Progenitor cell of endocrine pancreas (in vitro differentiated cells): Measurements from ENCODE around the gene PTRHD1. TPM values are rescaled to one million over a fixed set of nuclear protein-coding genes. Genes with fewer than 3 reads are reported as not detected.

Source experiments
- DNase-seq: peaks from one replicate; pipeline ENCODE4 v3.0.0; 2021; ENCODE audit warnings: low spot score; ENCODE audit not compliant: unreplicated experiment
- H3K27ac Mint-ChIP-seq: 2 replicates; pipeline ENCODE4 v1.8.0; 2021; ENCODE audit warnings: mild to moderate bottlenecking, moderate library complexity, mixed read lengths
- H3K27me3 Mint-ChIP-seq: 2 replicates; pipeline ENCODE4 v1.8.0; 2021; ENCODE audit warnings: mixed read lengths
- H3K36me3 Mint-ChIP-seq: 2 replicates; pipeline ENCODE4 v1.8.0; 2022; ENCODE audit warnings: mixed read lengths; ENCODE audit not compliant: insufficient read depth
- H3K4me1 Mint-ChIP-seq: 2 replicates; pipeline ENCODE4 v1.8.0; 2021; ENCODE audit warnings: low read depth, mixed read lengths
- H3K4me3 Mint-ChIP-seq: 2 replicates; pipeline ENCODE4 v1.8.0; 2021; ENCODE audit warnings: low read depth, mild to moderate bottlenecking, moderate library complexity, mixed read lengths
- H3K9me3 Mint-ChIP-seq: 2 replicates; pipeline ENCODE4 v1.8.0; 2021; ENCODE audit warnings: low read depth, mixed read lengths
- total RNA-seq: library from RNA; stranded (reverse); gene quantifications from 2 replicates; pipeline ENCODE4 v1.2.1, GENCODE V29; 2021
- TF ChIP-seq, protein P1 (sequence below): fragments of 200-600 bp; sonication (generic); IDR thresholded peaks from one replicate; pipeline ENCODE4 v1.5.0; 2021; ENCODE audit warnings: antibody characterized with exemption, mild to moderate bottlenecking; ENCODE audit not compliant: unreplicated experiment

PTRHD1 gene
- total RNA-seq, 1 donor from 2014 or later = 21.3 TPM

DNA sequence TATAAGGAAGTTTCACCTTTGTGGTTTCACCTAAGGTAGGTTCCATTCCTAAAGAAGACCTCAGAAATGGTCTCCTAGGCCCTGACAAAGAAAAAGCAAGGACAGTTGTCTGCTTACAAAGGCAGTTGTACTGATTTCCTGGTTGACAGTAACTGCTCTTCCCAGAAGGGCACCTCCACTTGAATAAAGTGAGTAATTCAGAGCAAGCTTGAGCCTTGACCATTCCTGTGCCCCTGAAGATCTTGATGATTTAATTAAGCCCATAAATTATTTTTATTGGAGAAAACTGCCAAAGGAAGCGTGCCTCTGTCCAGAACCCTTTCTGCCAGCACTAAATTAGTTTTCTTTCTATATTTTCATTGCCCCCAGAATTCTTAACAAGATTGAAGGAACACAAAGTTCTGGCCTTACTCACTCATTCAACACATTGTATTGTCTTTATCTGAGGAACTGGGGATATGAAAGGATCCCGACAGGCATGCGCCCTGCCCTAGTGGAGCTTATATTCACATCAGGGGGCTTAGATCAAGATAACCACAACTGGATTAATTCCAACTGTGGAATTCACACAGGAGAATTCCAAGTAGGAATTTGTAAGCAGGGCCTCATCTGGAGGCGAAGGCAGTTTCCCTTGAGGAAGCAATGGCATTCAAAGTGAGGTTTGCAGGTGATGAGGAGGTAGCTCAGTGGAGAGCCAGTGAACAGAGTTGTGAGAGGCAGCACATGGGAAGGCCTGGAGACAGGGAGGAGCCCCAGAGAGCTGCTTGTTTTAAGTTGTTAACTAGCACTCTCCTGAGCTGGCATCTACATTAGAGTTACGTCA is 21.2 kb downstream of the PTRHD1 start:
- peaks cover 22% of the 10 kb centered on the region for H3K36me3 Mint-ChIP-seq

DNA sequence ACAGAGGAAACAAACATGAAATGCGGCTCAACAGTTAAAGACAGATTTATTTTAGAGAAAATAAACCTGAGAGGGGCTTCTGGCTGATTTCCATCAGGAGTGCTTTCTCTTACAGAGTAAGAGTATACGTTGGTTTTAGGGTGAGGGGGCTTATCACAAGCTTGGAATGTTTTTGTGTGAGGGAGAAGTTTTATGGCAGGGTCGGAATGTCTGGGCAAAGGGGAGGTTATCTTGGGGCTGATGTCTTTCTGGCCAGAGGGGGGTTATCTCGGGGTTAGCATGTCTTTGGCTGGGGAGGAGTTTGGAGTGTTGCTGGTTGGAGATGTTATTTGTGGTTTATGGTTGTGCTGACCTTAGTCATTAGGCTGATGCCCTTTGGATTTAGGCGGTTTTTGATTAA is 22.1 kb downstream of the PTRHD1 start:
- Mint-ChIP-seq H3K27ac (peak overlapping the region; percentile 11), H3K4me1 (peaks cover 3% of the 10 kb centered on the region), H3K27me3 (no peaks in the 10 kb centered on the region), H3K9me3 (peaks cover 5% of the 10 kb centered on the region), H3K36me3 (peaks cover 27% of the 10 kb centered on the region), H3K4me3 (no peak overlapping the region)
- DNase-seq = no peak
- TF ChIP-seq, protein P1, sequence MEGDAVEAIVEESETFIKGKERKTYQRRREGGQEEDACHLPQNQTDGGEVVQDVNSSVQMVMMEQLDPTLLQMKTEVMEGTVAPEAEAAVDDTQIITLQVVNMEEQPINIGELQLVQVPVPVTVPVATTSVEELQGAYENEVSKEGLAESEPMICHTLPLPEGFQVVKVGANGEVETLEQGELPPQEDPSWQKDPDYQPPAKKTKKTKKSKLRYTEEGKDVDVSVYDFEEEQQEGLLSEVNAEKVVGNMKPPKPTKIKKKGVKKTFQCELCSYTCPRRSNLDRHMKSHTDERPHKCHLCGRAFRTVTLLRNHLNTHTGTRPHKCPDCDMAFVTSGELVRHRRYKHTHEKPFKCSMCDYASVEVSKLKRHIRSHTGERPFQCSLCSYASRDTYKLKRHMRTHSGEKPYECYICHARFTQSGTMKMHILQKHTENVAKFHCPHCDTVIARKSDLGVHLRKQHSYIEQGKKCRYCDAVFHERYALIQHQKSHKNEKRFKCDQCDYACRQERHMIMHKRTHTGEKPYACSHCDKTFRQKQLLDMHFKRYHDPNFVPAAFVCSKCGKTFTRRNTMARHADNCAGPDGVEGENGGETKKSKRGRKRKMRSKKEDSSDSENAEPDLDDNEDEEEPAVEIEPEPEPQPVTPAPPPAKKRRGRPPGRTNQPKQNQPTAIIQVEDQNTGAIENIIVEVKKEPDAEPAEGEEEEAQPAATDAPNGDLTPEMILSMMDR = no peak

More for the DNA sequence above, 21.2 kb downstream of the PTRHD1 start:
- TF ChIP-seq, protein P1 = no peak
- peaks cover 3% of the 10 kb centered on the region for H3K4me1 Mint-ChIP-seq
- peak overlapping the region; percentile 21 for H3K27ac Mint-ChIP-seq
- DNase-seq = no peak
- no peak overlapping the region for H3K4me3 Mint-ChIP-seq
- no peaks in the 10 kb centered on the region for H3K27me3 Mint-ChIP-seq
- peaks cover 5% of the 10 kb centered on the region for H3K9me3 Mint-ChIP-seq

DNA sequence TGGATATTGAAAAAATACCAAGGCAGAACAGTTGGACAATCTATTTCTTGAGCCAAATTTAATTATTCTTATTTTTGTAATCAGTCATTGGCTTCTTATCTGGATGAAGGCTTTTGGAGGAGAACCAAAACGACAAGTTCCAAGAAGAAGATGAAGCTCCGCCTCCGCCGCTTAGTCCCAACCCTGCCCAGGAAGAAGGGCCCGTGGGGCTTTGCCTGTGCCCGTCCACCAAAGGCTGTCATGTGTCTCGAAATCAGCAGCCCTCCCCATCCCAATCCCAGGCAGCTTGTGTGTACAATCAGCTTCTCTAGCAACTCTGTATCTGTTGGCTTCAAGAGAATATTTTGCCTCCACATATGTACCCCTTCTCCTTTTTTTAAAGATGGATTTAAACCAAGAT is 24.6 kb downstream of the PTRHD1 start:
- Mint-ChIP-seq H3K27ac (no peak overlapping the region), H3K27me3 (no peaks in the 10 kb centered on the region), H3K4me3 (no peak overlapping the region), H3K9me3 (peaks cover 5% of the 10 kb centered on the region), H3K4me1 (peaks cover 3% of the 10 kb centered on the region), H3K36me3 (peaks cover 35% of the 10 kb centered on the region)
- no peak for DNase-seq
- TF ChIP-seq, protein P1 = no peak

- H3K4me1 Mint-ChIP-seq = peaks cover 3% of the 10 kb centered on the region
- TF ChIP-seq, protein P1 = no peak
- DNase-seq = no peak
- H3K36me3 Mint-ChIP-seq = peaks cover 35% of the 10 kb centered on the region
- no peaks in the 10 kb centered on the region for H3K27me3 Mint-ChIP-seq
- H3K4me3 Mint-ChIP-seq = no peak overlapping the region
- peaks cover 5% of the 10 kb centered on the region for H3K9me3 Mint-ChIP-seq
- H3K27ac Mint-ChIP-seq = no peak overlapping the region
Observed at GRCh38 chr2:24768013-24768412, 25.2 kb downstream of the PTRHD1 start.

DNA sequence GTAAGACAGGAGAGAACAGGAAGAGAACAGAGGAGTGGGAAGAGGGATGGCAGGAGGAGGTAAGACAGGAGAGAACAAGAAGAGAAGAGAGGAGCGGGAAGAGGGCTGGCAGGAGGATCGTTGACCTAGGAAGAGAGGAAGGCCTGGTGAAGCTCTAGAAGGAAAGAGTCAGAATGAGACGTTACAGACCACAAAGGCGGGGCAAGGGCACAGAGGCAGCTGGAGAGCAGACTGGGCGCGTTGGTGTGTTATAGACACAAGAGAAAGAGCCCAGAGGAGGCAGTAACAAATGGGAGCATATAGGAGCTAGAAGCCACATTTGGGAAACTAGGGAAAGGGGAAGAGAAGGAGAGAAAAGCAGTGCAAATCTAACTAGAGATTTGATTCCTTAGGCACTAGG is 26.6 kb downstream of the PTRHD1 start:
- Mint-ChIP-seq H3K27me3 (no peaks in the 10 kb centered on the region), H3K4me1 (peaks cover 6% of the 10 kb centered on the region), H3K27ac (peak overlapping the region; percentile 25), H3K4me3 (no peak overlapping the region), H3K36me3 (peaks cover 38% of the 10 kb centered on the region), H3K9me3 (peaks cover 5% of the 10 kb centered on the region)
- TF ChIP-seq, protein P1 = no peak
- no peak for DNase-seq
